Activated CD4-positive, alpha-beta memory T cell treated with anti-CD3 and anti-CD28 coated beads, Interleukin-2, amount 10 ng/mL, durations not matched to agents 7 days and 5 days (primary cell): ENCODE data around the gene FKBP5. TPM values are rescaled to one million over a fixed set of nuclear protein-coding genes. Genes with fewer than 3 reads are reported as not detected.

Experiments used
- CTCF ChIA-PET: fragments of 350-600 bp; sonication (Branson Sonifier 250); formaldehyde crosslinking; loops from one replicate; lab custom pipeline; 2021; ENCODE audit warnings: antibody characterized with exemption, inconsistent platforms; lab: Charles Lee
- POLR2A ChIA-PET: fragments of 350-600 bp; sonication (Branson Sonifier 250); formaldehyde crosslinking; loops from one replicate; lab custom pipeline; 2021; ENCODE audit warnings: antibody characterized with exemption; lab: Charles Lee
- DNase-seq: peaks from one replicate; pipeline ENCODE4 v3.0.0-alpha.2; 2020
- H3K27ac Mint-ChIP-seq: one replicate; pipeline ENCODE4 v1.8.0; 2021; ENCODE audit warnings: mild to moderate bottlenecking, mixed read lengths
- H3K27me3 Mint-ChIP-seq: one replicate; pipeline ENCODE4 v1.8.0; 2021; ENCODE audit warnings: mixed read lengths
- H3K36me3 Mint-ChIP-seq: one replicate; pipeline ENCODE4 v1.8.0; 2021; ENCODE audit warnings: low read depth, mixed read lengths
- H3K4me1 Mint-ChIP-seq: one replicate; pipeline ENCODE4 v1.8.0; 2021; ENCODE audit warnings: mixed read lengths
- H3K4me3 Mint-ChIP-seq: one replicate; pipeline ENCODE4 v1.8.0; 2021; ENCODE audit warnings: mild to moderate bottlenecking, mixed read lengths
- H3K9me3 Mint-ChIP-seq: one replicate; pipeline ENCODE4 v1.8.0; 2021; ENCODE audit warnings: mixed read lengths
- total RNA-seq, 2 experiments: library from RNA; stranded (reverse); gene quantifications; one replicate each; pipeline ENCODE4 v1.2.3, GENCODE V29; 2021

Gene FKBP5
- total RNA-seq, 2 experiments from 2014 or later = 51.1 to 51.5 TPM

GRCh38 chr6:35719830-35720733, 31.4 kb upstream of the FKBP5 start:
- DNase-seq = no peak
- CTCF ChIA-PET = interaction anchor here (0.8 kb wide), 1 partner anchor 16 kb away, joined by 3 read pairs; the partner anchor contains the start of gene ARMC12
- Mint-ChIP-seq H3K27me3 (no peaks in the 10 kb centered on the region), H3K27ac (peak overlapping the region; percentile 64), H3K9me3 (no peaks in the 10 kb centered on the region), H3K4me1 (peaks cover 42% of the 10 kb centered on the region), H3K36me3 (no peaks in the 10 kb centered on the region), H3K4me3 (no peak overlapping the region)
- POLR2A ChIA-PET = interaction anchor here (0.9 to 1.3 kb wide), 4 partner anchors 8 to 118 kb away, joined by 3 to 4 read pairs (median 3); no protein-coding TSS in a partner anchor

GRCh38 chr6:35719404-35719829, 30.7 kb upstream of the FKBP5 start:
- CTCF ChIA-PET = interaction anchor here (0.8 kb wide), 1 partner anchor 17 kb away, joined by 3 read pairs; the partner anchor contains the start of gene ARMC12
- Mint-ChIP-seq H3K9me3 (no peaks in the 10 kb centered on the region), H3K27me3 (no peaks in the 10 kb centered on the region), H3K27ac (peak overlapping the region; percentile 64), H3K4me3 (no peak overlapping the region), H3K36me3 (no peaks in the 10 kb centered on the region), H3K4me1 (peaks cover 39% of the 10 kb centered on the region)
- POLR2A ChIA-PET = interaction anchor here (0.9 to 1.6 kb wide), 5 partner anchors 8 to 117 kb away, joined by 3 to 4 read pairs (median 3); no protein-coding TSS in a partner anchor
- DNase-seq = no peak

- peak overlapping the region; percentile 64 for H3K27ac Mint-ChIP-seq
- H3K27me3 Mint-ChIP-seq = no peaks in the 10 kb centered on the region
- no peak for DNase-seq
- ChIA-PET POLR2A (interaction anchor here (0.9 to 2.5 kb wide), 5 partner anchors 9 to 114 kb away, joined by 3 to 13 read pairs (median 4); no protein-coding TSS in a partner anchor), CTCF (no interaction called here)
- no peaks in the 10 kb centered on the region for H3K36me3 Mint-ChIP-seq
- peaks cover 37% of the 10 kb centered on the region for H3K4me1 Mint-ChIP-seq
- no peak overlapping the region for H3K4me3 Mint-ChIP-seq
- no peaks in the 10 kb centered on the region for H3K9me3 Mint-ChIP-seq
Observed at GRCh38 chr6:35718911-35719381, 30.2 kb upstream of the FKBP5 start.

GRCh38 chr6:35718375-35718736, 29.6 kb upstream of the FKBP5 start:
- POLR2A ChIA-PET = interaction anchor here (0.7 to 2.5 kb wide), 6 partner anchors 8 to 102 kb away, joined by 3 to 13 read pairs (median 4); partner anchors contain the start of gene FKBP5

GRCh38 chr6:35717449-35718374, 29.0 kb upstream of the FKBP5 start:
- Mint-ChIP-seq H3K36me3 (no peaks in the 10 kb centered on the region), H3K4me3 (no peak overlapping the region), H3K4me1 (peaks cover 43% of the 10 kb centered on the region), H3K27me3 (no peaks in the 10 kb centered on the region), H3K27ac (peak overlapping the region; percentile 24), H3K9me3 (no peaks in the 10 kb centered on the region)
- ChIA-PET CTCF (interaction anchor here (1.1 to 1.5 kb wide), 2 partner anchors 16 to 19 kb away, joined by 4 read pairs; partner anchors contain the start of gene ARMC12), POLR2A (interaction anchor here (0.7 to 2.5 kb wide), 6 partner anchors 9 to 101 kb away, joined by 3 to 13 read pairs (median 3); partner anchors contain the start of gene FKBP5)
- DNase-seq = no peak

More at GRCh38 chr6:35718375-35718736, 29.6 kb upstream of the FKBP5 start:
- Mint-ChIP-seq H3K36me3 (no peaks in the 10 kb centered on the region), H3K4me1 (peaks cover 39% of the 10 kb centered on the region), H3K4me3 (no peak overlapping the region), H3K27me3 (no peaks in the 10 kb centered on the region), H3K9me3 (no peaks in the 10 kb centered on the region), H3K27ac (peak overlapping the region; percentile 64)
- CTCF ChIA-PET = no interaction called here
- DNase-seq = no peak

GRCh38 chr6:35716798-35717197, 28.1 kb upstream of the FKBP5 start:
- no peak overlapping the region for H3K27ac Mint-ChIP-seq
- H3K9me3 Mint-ChIP-seq = no peaks in the 10 kb centered on the region
- no peak for DNase-seq
- no peaks in the 10 kb centered on the region for H3K27me3 Mint-ChIP-seq
- no peaks in the 10 kb centered on the region for H3K36me3 Mint-ChIP-seq
- ChIA-PET POLR2A (interaction anchor here (0.8 to 2.5 kb wide), 2 partner anchors 16 to 48 kb away, joined by 3 to 13 read pairs; no protein-coding TSS in a partner anchor), CTCF (interaction anchor here (1.1 to 1.5 kb wide), 2 partner anchors 17 to 20 kb away, joined by 4 read pairs; partner anchors contain the start of gene ARMC12)
- no peak overlapping the region for H3K4me3 Mint-ChIP-seq
- peaks cover 43% of the 10 kb centered on the region for H3K4me1 Mint-ChIP-seq

- CTCF ChIA-PET = interaction anchor here (0.5 kb wide), 1 partner anchor 103 kb away, joined by 3 read pairs; no protein-coding TSS in a partner anchor
- Mint-ChIP-seq H3K27me3 (no peaks in the 10 kb centered on the region), H3K4me1 (peaks cover 29% of the 10 kb centered on the region), H3K9me3 (peaks cover 4% of the 10 kb centered on the region), H3K27ac (no peak overlapping the region), H3K4me3 (no peak overlapping the region), H3K36me3 (no peaks in the 10 kb centered on the region)
- POLR2A ChIA-PET = interaction anchor here (1.0 to 3.2 kb wide), 2 partner anchors 19 to 26 kb away, joined by 3 to 10 read pairs; no protein-coding TSS in a partner anchor
- no peak for DNase-seq
Observed at GRCh38 chr6:35713006-35713767, 24.5 kb upstream of the FKBP5 start.

GRCh38 chr6:35711731-35712130, 23.0 kb upstream of the FKBP5 start:
- DNase-seq = no peak
- Mint-ChIP-seq H3K36me3 (no peaks in the 10 kb centered on the region), H3K4me3 (no peak overlapping the region), H3K27me3 (no peaks in the 10 kb centered on the region), H3K27ac (no peak overlapping the region), H3K9me3 (peaks cover 4% of the 10 kb centered on the region), H3K4me1 (peaks cover 19% of the 10 kb centered on the region)
- POLR2A ChIA-PET = interaction anchor here (0.6 to 3.2 kb wide), 2 partner anchors 21 to 22 kb away, joined by 5 to 10 read pairs; no protein-coding TSS in a partner anchor
- CTCF ChIA-PET = no interaction called here

- POLR2A ChIA-PET = interaction anchor here (1.2 to 3.2 kb wide), 3 partner anchors 16 to 22 kb away, joined by 3 to 10 read pairs (median 5); no protein-coding TSS in a partner anchor
- Mint-ChIP-seq H3K4me3 (no peak overlapping the region), H3K4me1 (peaks cover 19% of the 10 kb centered on the region), H3K36me3 (no peaks in the 10 kb centered on the region), H3K27me3 (no peaks in the 10 kb centered on the region), H3K27ac (peak overlapping the region; percentile 44), H3K9me3 (peaks cover 4% of the 10 kb centered on the region)
- DNase-seq = no peak
- CTCF ChIA-PET = interaction anchor here (1.2 to 1.5 kb wide), 3 partner anchors 18 to 86 kb away, joined by 3 to 6 read pairs (median 5); no protein-coding TSS in a partner anchor
Observed at GRCh38 chr6:35710241-35710847, 21.6 kb upstream of the FKBP5 start.

GRCh38 chr6:35708585-35708984, 19.9 kb upstream of the FKBP5 start:
- Mint-ChIP-seq H3K27me3 (no peaks in the 10 kb centered on the region), H3K27ac (no peak overlapping the region), H3K36me3 (peaks cover 3% of the 10 kb centered on the region), H3K4me1 (peaks cover 17% of the 10 kb centered on the region), H3K4me3 (no peak overlapping the region), H3K9me3 (peaks cover 8% of the 10 kb centered on the region)
- DNase-seq = no peak
- POLR2A ChIA-PET = no interaction called here
- CTCF ChIA-PET = no interaction called here
